ENCODE data around the gene TTN.

Gene TTN

GRCh38 chr2:178718988-178719387, 88.2 kb downstream of the TTN start:
- Histone ChIP-seq H3K36me3 (ENCODE audit: insufficient read depth) (no peaks in the 10 kb centered on the region), H3K4me1 (ENCODE audit: low read depth, poor library complexity, severe bottlenecking) (no peaks in the 10 kb centered on the region), H3K4me2 (no peak overlapping the region), H3K27ac (no peak overlapping the region), H2AFZ (ENCODE audit: low read depth) (no peak overlapping the region), H4K20me1 (ENCODE audit: insufficient read depth) (no peaks in the 10 kb centered on the region), H3K9ac (no peak overlapping the region), H3K79me2 (ENCODE audit: insufficient read depth, low read depth) (no peaks in the 10 kb centered on the region), H3K4me3 (IDR thresholded peaks at IDR 0.05; ENCODE audit: insufficient read depth, low read depth, low read length) (no peak overlapping the region), H3K27me3 (ENCODE audit: insufficient read depth, low read depth) (no peaks in the 10 kb centered on the region)
- TF ChIP-seq, protein P1, sequence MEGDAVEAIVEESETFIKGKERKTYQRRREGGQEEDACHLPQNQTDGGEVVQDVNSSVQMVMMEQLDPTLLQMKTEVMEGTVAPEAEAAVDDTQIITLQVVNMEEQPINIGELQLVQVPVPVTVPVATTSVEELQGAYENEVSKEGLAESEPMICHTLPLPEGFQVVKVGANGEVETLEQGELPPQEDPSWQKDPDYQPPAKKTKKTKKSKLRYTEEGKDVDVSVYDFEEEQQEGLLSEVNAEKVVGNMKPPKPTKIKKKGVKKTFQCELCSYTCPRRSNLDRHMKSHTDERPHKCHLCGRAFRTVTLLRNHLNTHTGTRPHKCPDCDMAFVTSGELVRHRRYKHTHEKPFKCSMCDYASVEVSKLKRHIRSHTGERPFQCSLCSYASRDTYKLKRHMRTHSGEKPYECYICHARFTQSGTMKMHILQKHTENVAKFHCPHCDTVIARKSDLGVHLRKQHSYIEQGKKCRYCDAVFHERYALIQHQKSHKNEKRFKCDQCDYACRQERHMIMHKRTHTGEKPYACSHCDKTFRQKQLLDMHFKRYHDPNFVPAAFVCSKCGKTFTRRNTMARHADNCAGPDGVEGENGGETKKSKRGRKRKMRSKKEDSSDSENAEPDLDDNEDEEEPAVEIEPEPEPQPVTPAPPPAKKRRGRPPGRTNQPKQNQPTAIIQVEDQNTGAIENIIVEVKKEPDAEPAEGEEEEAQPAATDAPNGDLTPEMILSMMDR (conservative IDR thresholded peaks at IDR 0.05; ENCODE audit: low read depth, low read length) = no peak

DNA sequence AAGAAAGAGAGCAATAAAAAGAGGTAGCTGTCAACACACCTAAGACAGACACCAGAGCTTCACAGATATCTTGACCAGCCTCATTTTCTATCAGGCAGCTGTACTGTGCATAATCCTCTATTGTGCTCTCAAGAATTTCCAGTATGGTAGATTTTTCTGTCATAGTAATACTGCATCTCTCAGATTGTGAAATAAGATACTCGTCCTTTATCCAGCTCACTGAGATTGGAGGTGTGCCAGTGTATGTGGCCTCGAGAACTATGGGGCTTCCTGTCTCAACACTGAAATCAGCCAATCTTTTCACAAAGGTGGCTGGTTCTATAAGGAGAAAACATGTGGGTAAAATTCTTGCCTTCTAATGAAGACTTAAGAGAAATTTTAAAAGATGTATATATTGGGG, 88.9 kb downstream of the TTN start:
- no peaks in the 10 kb centered on the region for H3K27me3 ChIP-seq (ENCODE audit: insufficient read depth, low read depth)
- no peaks in the 10 kb centered on the region for H3K4me1 ChIP-seq (ENCODE audit: low read depth, poor library complexity, severe bottlenecking)
- TF ChIP-seq, protein P1 (conservative IDR thresholded peaks at IDR 0.05; ENCODE audit: low read depth, low read length) = no peak
- H3K9ac ChIP-seq = no peak overlapping the region
- no peaks in the 10 kb centered on the region for H4K20me1 ChIP-seq (ENCODE audit: insufficient read depth)
- H3K4me3 ChIP-seq (IDR thresholded peaks at IDR 0.05; ENCODE audit: insufficient read depth, low read depth, low read length) = no peak overlapping the region
- no peak overlapping the region for H2AFZ ChIP-seq (ENCODE audit: low read depth)
- H3K36me3 ChIP-seq (ENCODE audit: insufficient read depth) = no peaks in the 10 kb centered on the region
- no peak overlapping the region for H3K27ac ChIP-seq
- H3K79me2 ChIP-seq (ENCODE audit: insufficient read depth, low read depth) = no peaks in the 10 kb centered on the region
- H3K4me2 ChIP-seq = no peak overlapping the region

DNA sequence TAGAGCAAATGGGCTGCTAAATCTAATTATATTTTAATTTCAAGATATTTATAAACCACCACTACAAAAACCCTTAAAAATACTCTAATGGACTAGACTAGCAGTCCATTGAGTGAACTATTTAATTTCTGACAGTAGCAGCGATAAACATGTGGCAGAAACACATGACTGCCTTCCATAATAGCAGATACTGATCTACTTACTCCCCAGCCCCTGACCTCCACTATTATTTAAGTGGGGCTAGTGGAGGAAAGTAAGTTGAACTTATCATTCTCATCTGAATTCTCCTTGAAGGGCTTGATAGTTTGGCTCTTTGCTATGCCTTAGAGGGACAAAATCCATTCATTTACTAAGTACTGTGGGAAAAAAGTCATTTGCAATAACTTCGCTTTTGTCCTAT, 90.8 kb downstream of the TTN start:
- H3K27me3 ChIP-seq (ENCODE audit: insufficient read depth, low read depth) = no peaks in the 10 kb centered on the region
- H3K4me2 ChIP-seq = no peak overlapping the region
- H3K4me3 ChIP-seq (IDR thresholded peaks at IDR 0.05; ENCODE audit: insufficient read depth, low read depth, low read length) = no peak overlapping the region
- no peaks in the 10 kb centered on the region for H4K20me1 ChIP-seq (ENCODE audit: insufficient read depth)
- no peak overlapping the region for H2AFZ ChIP-seq (ENCODE audit: low read depth)
- no peaks in the 10 kb centered on the region for H3K79me2 ChIP-seq (ENCODE audit: insufficient read depth, low read depth)
- no peak overlapping the region for H3K9ac ChIP-seq
- H3K36me3 ChIP-seq (ENCODE audit: insufficient read depth) = no peaks in the 10 kb centered on the region
- TF ChIP-seq, protein P1 (conservative IDR thresholded peaks at IDR 0.05; ENCODE audit: low read depth, low read length) = no peak
- no peaks in the 10 kb centered on the region for H3K4me1 ChIP-seq (ENCODE audit: low read depth, poor library complexity, severe bottlenecking)
- no peak overlapping the region for H3K27ac ChIP-seq

- Histone ChIP-seq H3K9ac (no peak overlapping the region), H3K4me2 (no peak overlapping the region), H2AFZ (ENCODE audit: low read depth) (no peak overlapping the region), H3K27me3 (ENCODE audit: insufficient read depth, low read depth) (no peaks in the 10 kb centered on the region), H3K4me3 (IDR thresholded peaks at IDR 0.05; ENCODE audit: insufficient read depth, low read depth, low read length) (no peak overlapping the region), H4K20me1 (ENCODE audit: insufficient read depth) (no peaks in the 10 kb centered on the region), H3K27ac (no peak overlapping the region), H3K79me2 (ENCODE audit: insufficient read depth, low read depth) (no peaks in the 10 kb centered on the region), H3K36me3 (ENCODE audit: insufficient read depth) (no peaks in the 10 kb centered on the region), H3K4me1 (ENCODE audit: low read depth, poor library complexity, severe bottlenecking) (no peaks in the 10 kb centered on the region)
- TF ChIP-seq, protein P1 (conservative IDR thresholded peaks at IDR 0.05; ENCODE audit: low read depth, low read length) = no peak
Measured at GRCh38 chr2:178715366-178715765, 91.9 kb downstream of the TTN start.

Measured in KMS-11 (cell line).